HT-29 (cell line): ENCODE data around the gene FGD6. TPM values are rescaled to one million over a fixed set of nuclear protein-coding genes. Genes with fewer than 3 reads are reported as not detected.
"Not testable (repeated sequence)": the region's sequence is repeated elsewhere in the genome, so short reads cannot be mapped to it uniquely, and the experiment has no call there.

Experiments
- DNase-seq: peaks from one replicate; pipeline ENCODE4 v3.0.0-alpha.2; 2015; ENCODE audit warnings: low spot score
- total RNA-seq: library from RNA; depleted of rRNA; stranded (reverse); fragments of >200 nt; shearing (Covaris generic); gene quantifications from 2 replicates; pipeline ENCODE4 v1.2.3, GENCODE V29; 2014

The FGD6 gene
- total RNA-seq, 1 experiment from 2014 or later, result 3.7 TPM

DNA sequence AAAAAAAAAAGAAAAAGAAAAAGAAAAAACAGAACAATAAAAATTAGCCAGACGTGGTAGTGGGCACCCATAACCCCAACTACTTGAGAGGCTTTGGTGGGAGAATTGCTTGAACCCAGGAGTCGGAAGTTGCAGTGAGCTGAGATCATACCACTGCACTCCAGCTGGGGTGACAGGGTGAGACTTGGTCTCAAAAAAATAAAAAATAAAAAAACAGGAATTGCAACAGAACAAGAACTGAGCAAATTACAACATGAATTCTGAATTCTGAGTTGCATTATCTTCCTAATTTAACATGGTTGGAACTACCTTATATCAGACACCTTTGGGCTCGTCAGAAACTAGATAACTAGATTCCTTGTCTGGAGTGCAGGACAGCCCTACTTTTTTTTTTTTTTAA is 90.5 kb downstream of the FGD6 start:
- DNase-seq, result no peak

DNA sequence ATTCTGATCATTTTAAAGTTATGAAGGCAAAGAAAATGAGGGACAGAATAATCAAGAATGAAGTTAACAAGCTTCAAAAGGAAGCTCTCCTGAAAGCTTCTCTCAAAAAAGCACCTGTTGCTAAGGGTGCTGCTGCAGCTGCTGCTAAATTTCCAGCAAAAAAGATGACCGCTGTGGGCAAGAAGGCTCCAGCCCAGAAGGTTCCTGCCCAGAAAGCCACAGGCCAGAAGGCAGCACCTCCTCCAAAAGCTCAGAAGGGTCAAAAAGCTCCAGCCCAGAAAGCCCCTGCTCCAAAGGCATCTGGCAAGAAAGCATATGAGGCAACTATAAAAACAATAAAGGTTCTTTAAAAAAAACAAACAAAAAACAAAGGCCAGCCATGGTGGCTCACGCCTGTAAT is 91.2 kb downstream of the FGD6 start:
- no peak for DNase-seq

DNA sequence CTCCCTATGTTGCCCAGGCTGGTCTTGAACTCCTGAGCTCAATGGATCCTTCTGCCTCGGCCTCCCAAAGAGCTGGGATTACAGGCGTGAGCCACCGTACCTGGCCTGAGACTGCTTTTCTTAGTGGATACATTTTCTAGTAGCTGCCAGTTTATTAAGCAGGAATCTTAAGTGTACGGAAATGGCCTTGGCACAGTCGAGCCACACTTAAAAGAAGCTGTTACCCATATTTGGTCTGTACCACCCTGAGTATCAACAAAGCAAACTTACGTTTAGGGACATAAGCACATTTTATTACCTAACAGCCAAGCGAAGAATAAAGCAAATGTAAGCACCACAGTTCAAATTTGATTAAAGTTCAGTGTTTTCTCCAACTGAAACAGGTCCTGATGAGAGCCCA is 93.2 kb downstream of the FGD6 start:
- DNase-seq, result no peak

DNA sequence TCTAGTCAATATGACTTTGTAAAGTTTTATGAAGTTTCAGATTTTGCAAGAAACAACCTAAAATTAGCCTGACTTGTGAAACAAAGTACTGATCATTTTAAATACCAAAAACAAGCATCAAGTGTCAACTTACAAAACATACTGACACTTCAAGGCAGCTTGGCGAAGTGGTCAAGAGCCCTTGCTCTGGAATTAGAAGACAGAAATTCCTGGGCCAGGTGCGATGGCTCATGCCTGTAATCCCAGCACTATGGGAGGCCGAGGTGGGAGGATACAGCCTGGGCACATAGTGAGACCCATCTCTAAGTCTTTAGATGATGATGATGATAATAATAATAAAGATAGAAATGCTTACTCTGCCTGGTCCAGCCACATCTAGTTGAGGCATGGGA is 98.5 kb downstream of the FGD6 start:
- no peak for DNase-seq

DNA sequence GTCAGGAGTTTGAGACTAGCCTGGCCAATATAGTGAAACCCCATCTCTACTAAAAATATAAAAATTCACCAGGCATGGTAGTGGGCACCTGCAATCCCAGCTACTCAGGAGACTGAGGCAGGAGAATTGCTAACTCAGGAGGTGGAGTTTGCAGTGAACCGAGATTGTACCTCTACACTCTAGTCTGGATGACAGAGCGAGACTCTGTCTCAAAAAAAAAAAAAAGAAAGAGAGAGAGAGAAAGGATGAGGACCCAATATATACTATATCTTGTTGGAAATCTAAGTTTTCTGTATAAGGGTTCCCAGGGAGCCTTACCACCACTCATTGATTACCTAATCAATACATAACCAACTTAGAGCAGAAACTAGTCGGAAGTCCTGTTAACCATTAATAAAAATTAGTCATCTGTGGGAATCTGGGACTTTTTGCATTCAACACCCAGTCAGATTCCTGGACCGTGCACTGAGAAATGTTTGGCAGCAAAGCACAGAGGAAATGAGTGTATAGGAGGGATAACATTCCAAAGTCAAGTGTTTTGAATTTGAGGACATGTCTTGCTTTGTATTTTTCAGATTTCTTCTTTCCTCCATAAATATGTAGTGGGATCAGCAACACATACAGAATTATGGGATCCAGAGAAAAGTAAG is 99.0 kb downstream of the FGD6 start:
- DNase-seq, result no peak

DNA sequence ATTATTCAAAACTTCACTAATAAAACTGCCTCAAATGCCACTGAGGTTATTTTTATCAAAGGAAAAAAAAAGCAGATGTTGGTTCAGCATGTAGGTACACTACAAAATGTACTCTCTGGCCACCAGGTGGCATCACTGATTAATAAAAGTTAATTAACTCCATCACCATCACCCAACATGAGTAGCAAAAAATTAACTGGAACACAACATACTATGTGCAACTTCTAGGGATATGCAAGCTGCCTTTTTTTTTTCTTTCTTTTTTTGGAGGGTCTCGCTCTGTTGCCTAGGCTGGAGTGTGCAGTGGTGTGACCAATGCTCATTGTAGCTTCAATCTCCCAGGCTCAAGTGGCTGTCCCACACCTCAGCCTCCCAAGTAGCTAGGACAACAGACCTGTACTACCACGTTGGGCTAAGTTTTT is 100.1 kb downstream of the FGD6 start:
- DNase-seq, result peak; percentile 94

DNA sequence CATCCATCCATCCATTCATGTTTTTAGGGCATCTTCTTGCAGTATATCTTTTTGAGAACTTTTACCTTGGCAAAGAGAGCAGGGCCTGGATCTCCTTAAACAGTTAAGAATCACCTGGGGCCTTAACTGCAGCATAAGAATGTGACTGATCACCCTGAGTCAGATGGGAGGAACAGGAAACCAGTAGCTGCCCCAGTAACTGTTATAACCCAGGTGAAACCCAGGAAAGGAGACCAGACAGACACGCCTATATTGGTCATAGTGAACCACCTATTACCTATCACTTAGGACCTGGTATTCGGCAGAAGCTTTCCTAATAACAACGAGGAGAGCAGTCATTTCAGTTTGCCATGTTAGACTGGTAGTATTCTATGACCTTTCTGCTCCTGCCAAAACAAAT is 100.5 kb downstream of the FGD6 start:
- no peak for DNase-seq

DNA sequence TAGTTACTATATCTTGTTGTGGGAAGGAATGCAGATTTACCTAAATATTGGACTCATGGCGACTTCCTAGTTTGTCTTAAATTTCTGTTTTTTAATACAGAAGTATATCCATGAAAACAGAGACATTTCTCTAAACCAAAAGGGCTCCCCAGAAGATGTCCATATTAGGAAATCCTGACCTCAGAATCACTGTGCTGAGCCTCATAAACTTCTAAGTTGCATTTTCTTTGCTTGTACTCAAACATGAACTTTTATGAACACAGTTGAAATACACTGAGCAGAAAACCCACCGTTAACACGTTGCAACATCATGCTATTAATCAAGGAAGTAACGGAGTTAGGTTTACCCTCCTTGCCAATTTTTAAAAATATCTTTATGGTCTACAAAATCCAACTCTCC is 100.9 kb downstream of the FGD6 start:
- no peak for DNase-seq

DNA sequence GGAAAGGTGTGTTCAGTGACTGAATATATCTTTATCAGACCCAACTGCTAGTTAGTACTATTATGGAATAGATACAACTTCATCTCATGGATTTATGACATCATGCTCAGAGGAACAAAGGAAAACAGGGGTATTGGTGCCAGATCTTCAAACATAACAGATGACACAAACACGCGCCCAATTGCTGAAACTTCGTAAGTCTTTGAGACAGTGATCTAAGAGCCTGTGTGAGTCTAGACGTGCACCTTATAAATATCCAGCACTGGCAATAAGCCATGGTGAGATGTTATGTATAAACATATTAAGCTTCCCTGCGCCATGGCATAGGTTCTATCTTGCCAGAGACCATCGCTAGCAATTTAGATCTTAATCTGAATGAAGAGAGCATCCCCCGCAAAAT is 101.6 kb downstream of the FGD6 start:
- no peak for DNase-seq

DNA sequence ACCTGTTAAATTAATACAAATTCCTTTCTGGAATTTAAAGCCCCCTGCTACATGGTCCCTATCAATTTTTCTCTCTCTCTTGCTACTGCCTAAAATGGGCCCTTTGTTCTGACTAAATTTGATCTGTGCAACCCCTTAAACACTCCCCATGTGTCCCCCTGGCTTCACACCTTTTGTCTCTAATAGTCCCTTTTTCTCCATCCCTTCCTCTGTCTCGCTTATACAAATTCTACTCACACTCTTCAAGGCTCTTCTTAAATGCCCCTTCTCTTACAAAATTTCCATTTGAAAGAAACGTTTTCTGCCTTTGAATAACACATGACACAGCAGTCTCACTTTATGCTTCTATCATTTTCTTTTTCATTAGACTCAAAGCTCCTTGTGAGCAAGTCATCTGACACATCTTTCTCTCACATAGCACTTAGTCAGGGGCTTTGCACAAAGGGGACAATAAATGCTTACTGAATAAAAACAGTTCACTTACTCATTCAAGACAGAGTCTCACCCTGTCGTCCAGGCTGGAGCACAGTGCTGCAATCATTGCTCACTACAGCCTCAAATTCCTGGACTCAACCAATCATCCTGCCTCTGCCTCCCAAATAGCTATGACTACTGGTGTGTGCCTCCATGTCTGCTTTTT is 102.4 kb downstream of the FGD6 start:
- no peak for DNase-seq

DNA sequence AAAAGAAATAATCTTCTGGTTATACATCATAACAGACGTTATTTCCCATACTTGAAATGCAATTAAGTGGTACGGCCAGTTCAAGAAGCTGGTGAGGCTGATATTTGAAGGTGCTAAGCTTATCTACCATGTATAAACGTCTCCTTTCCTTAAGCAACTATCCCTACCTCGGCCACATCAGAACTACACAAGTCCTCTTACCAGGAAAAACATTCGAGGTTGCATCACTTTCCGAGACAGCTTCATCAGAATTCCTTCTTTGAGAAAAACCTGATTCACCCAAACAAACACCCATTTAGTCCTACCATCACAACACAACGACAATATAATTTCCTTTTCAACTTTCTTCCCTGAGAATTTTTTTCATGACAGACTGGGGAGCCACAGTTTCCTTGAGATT is 109.9 kb downstream of the FGD6 start:
- DNase-seq, result no peak

DNA sequence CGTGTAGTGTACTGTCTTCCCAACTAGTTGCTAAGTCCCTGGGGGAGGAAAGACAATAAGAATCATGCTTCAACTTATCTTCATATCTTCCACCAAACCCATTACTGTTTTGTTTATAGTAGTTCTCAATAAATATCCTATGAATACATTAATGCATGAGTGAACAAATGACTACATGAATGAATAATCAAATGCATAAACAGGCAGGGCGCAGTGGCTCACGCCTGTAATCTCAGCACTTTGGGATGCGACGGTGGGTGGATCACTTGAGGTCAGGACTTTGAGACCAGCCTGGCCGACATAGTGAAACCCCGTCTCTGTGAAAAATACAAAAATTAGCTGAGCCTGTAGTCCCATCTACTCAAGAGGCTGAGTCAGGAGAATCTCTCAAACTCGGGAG is 111.7 kb downstream of the FGD6 start:
- DNase-seq, result no peak

DNA sequence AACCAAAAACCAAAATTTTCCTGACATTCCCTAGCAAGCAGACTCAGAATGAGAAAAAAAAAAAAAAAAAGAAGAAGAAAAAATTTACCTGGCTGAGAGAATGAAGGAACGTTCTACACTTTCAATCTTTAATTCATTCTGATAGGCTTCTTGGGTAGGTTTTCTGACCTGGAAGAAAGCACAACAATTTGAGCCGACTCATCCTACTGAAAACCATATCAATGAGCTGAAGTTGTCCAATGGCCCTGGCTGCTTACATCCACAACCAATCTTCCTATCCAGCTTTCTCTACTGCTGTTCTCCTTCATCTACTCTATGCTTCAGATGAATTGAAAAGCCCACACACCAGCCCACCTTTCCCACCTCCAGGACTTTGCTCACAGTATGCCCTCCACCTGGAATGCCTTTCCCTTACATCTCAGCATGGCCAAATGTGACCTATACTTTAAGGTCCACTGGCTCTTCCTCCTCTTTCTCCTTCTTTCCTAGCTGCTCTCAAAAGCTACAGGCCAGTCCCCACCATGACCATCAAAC is 112.3 kb downstream of the FGD6 start:
- DNase-seq, result no peak

DNA sequence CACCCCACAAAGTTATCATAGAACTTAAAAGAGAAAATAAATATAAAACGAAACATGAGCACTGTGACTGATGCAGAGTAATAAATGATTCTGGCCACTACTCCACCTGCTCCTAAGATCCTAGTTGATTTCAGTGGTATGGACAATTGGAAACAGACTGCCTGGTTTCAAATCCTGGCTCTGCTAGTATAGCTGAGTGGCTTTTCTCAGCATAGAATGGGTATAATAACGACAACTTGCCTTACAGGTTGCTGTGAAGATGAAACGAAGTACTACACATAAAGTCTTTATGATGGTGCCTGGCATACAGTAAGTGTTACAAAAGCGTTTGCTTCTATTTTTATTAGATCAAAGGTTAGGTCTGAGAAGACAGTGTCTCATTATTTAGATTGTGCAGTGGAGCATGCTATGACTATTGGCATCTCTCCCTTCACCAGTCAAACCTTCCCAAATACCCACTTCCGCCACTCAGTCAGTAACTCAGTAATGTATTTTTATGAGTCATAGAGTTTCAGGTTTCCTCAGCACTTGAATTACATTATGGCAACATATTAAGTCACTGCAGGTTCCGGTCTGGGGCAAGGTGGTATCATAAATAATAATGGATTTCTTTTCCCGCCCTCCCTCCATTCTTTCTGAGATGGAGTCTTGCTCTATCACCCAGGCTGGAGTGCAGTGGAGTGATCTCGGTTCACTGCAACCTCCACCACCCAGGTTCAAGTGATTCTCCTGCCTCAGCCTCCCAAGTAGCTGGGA is 114.2 kb downstream of the FGD6 start:
- peak; percentile 90 for DNase-seq

DNA sequence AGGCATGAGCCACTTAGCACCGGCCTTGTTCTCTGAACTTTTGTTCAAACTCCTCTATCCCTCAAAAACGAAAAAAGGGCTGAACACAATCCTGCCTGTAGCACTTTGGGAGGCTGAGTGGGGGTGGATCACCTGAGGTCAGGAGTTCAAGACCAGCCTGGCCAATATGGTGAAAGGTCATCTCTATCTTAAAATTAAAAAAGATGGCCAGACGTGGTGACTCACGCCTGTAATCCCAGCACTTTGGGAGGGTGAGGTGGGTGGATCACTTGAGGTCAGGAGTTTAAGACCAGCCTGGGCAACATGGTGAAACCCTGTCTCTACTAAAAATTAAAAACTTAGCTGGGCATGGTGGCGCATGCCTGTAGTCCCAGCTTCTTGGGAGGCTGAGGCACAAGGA is 115.3 kb downstream of the FGD6 start:
- DNase-seq, result not testable (repeated sequence)

DNA sequence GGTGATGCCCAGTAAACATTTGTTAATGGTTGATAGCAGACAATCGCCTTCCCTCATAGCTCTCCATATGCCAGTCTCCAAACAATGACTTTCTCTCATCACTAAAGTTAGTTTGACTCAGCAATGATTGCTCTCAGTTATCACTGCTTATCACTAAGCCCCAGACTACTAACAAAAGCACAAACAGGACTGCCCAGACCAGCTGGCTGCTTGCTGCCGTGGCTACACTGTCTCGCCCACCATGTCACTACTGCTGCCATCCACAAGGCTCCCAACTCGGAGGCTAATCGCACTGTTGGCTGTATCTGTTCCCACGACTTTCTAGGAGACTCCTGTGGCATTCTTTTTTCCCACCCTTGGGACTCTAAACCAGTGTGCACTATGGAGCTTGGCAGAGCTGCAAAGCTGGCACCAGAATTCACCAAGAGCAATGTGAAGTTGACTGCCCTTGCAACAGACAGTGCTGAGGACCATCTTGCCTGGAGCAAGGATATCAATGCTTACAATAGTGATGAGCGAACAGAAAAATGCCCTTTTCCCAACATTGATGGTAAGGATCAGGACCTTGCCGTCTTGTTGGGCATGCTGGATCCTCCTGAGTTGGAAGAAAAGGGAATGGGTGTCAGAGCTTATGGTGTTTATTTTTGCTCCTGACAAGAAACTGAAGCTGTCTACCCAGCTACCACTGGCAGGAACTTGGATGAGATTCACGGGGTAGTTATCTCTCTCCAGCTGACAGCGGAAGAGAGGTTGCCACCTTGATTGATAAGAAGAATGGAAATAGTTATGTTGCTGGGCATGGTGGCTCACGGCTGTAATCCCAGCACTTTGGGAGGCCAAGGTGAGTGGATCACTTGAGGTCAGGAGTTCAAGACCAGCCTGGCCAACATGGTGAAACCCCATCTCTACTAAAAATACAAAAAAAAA is 116.7 kb downstream of the FGD6 start:
- DNase-seq, result no peak

DNA sequence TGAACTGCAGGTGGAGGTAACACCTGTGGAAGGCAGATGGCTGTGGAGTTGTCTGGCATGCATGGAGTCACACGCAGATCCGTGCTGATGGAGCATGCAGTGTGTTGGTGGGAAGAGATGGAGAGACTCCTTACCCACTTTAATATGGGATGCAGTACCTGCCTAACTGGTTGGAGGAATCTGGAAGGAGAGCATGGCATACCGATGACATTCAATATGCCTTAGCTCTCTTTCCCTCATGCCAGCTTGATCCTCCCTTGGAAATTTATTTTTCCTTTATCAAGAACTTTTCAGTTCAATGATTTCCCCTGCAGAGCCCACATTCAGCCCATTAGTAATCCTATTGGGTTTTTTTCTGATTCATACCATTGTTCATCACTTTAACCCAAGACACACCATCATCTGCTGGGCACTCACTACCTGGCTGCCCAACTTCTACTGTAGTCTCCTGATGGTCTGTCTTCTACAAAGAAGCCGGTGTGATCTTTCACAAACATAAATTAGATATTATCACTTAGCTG is 117.9 kb downstream of the FGD6 start:
- DNase-seq, result no peak

DNA sequence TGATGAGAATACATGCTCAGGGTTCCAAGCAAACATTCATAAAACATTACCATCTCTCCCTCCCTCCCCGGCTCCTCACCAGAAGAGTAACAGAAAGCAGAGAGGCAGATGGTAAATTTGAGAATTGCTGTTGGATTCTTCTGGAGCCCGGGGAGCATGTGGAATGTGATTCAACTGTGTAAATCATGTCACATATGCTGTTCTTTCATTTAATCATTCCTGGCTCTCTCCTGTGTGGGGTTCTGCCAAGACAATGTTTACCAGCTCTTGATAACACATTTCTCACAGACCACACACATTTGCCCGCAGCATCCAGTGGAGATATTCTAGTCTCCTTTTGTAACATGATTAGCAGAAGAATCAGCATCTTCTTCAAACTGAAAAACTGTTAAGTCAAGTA is 120.4 kb downstream of the FGD6 start:
- no peak for DNase-seq

DNA sequence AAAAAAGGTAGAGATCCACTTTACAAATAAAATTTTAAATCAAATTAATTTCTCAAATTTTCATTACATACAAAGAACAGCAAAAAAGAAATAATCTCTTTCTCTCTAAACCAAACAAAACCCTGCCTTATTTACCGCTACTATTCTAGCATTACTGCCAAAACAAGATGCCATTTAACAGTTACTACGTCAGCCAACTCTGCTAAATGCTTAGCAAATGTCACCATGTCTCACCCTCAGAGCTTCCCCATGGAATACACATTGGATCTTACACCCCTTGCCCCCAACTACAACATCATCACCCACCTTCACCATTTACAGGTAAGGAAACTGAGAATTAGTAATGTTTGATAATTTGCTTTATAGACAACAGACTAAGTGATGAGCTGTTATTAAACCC is 120.9 kb downstream of the FGD6 start:
- no peak for DNase-seq

DNA sequence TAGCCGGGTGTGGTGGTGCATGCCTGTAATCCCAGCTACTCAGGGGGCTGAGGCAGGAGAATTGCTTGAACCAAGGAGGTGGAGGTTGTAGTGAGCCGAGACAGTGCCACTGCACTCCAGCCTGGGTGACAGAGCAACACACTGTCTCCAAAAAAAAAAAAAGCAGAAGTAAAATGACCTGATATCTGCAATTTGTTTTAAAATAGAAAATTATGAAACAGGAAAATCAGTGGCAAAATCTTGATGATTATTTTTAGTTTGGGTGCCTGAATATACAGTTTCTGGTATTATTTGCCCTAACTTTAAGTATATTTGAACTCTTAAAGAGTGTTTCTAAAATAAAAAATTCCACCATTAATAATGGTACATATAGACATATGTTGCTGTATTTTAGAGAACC is 121.4 kb downstream of the FGD6 start:
- not testable (repeated sequence) for DNase-seq

DNA sequence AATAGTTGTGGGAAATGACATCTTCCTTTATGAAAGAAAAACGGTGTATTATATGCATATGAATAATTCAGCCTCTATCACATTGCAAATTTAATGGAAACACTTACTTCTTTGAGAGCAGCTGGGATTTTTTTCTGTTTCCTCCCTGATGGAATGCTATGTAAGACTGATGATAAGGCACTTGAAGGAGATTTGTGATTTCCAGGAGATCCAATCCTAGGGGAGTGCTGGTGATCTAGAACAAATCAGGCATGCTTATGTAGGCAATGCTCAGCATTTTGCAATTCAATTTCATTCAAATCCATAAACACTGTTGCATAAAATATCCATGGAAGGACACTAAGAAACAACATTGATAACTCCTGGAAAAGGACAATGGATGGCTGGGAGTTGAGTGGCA is 127.8 kb downstream of the FGD6 start:
- DNase-seq, result no peak
